ENCODE data around the gene FGFR2.

The FGFR2 gene

GRCh38 chr10:121568275-121568674, 30.0 kb downstream of the FGFR2 start:
- TF ChIP-seq CEBPB (IDR thresholded peaks at IDR 0.05): no peak
- no peak for TF ChIP-seq CREB1 (IDR thresholded peaks at IDR 0.05; ENCODE audit: low read depth)
- TF ChIP-seq YY1 (IDR thresholded peaks at IDR 0.05; ENCODE audit: low read depth): no peak
- no peak for TF ChIP-seq RAD21 (IDR thresholded peaks at IDR 0.05; ENCODE audit: low read depth)
- TF ChIP-seq TCF12 (IDR thresholded peaks at IDR 0.05; ENCODE audit: low read depth): no peak
- no peak for TF ChIP-seq REST (IDR thresholded peaks at IDR 0.05; ENCODE audit: low read depth)
- no peak for TF ChIP-seq TEAD4 (IDR thresholded peaks at IDR 0.05)
- no peak for TF ChIP-seq NFIC (IDR thresholded peaks at IDR 0.05)

- TF ChIP-seq USF1 (IDR thresholded peaks at IDR 0.05) (no peak), EP300 (IDR thresholded peaks at IDR 0.05; ENCODE audit: borderline replicate concordance) (no peak), TCF12 (IDR thresholded peaks at IDR 0.05; ENCODE audit: low read depth) (no peak), CEBPB (IDR thresholded peaks at IDR 0.05) (no peak)
Measured at GRCh38 chr10:121567569-121567968, 30.7 kb downstream of the FGFR2 start.

- TF ChIP-seq EP300 (IDR thresholded peaks at IDR 0.05; ENCODE audit: borderline replicate concordance) (no peak), TAF1 (IDR thresholded peaks at IDR 0.05; ENCODE audit: low read depth) (no peak), RAD21 (IDR thresholded peaks at IDR 0.05; ENCODE audit: low read depth) (no peak), TEAD4 (IDR thresholded peaks at IDR 0.05) (no peak)
Measured at GRCh38 chr10:121566755-121567154, 31.5 kb downstream of the FGFR2 start.

GRCh38 chr10:121559326-121560026, 38.8 kb downstream of the FGFR2 start:
- TF ChIP-seq TAF1 (IDR thresholded peaks at IDR 0.05; ENCODE audit: low read depth) (no peak), MAX (IDR thresholded peaks at IDR 0.05) (no peak)

- TF ChIP-seq ZBTB7A (IDR thresholded peaks at IDR 0.05; ENCODE audit: low read depth) (no peak), TEAD4 (IDR thresholded peaks at IDR 0.05) (no peak), RAD21 (IDR thresholded peaks at IDR 0.05; ENCODE audit: low read depth) (no peak), CEBPB (IDR thresholded peaks at IDR 0.05) (no peak), MAX (IDR thresholded peaks at IDR 0.05) (no peak), USF1 (IDR thresholded peaks at IDR 0.05) (no peak), EP300 (IDR thresholded peaks at IDR 0.05; ENCODE audit: borderline replicate concordance) (no peak), TCF12 (IDR thresholded peaks at IDR 0.05; ENCODE audit: low read depth) (no peak), CREB1 (IDR thresholded peaks at IDR 0.05; ENCODE audit: low read depth) (no peak), REST (IDR thresholded peaks at IDR 0.05; ENCODE audit: low read depth) (no peak), YY1 (IDR thresholded peaks at IDR 0.05; ENCODE audit: low read depth) (no peak), NFIC (IDR thresholded peaks at IDR 0.05) (no peak)
Measured at GRCh38 chr10:121558238-121558637, 40.0 kb downstream of the FGFR2 start.

- TF ChIP-seq TEAD4 (IDR thresholded peaks at IDR 0.05): no peak
- no peak for TF ChIP-seq EGR1 (IDR thresholded peaks at IDR 0.05)
- no peak for TF ChIP-seq RAD21 (IDR thresholded peaks at IDR 0.05; ENCODE audit: low read depth)
- TF ChIP-seq ZBTB7A (IDR thresholded peaks at IDR 0.05; ENCODE audit: low read depth): no peak
- no peak for TF ChIP-seq YY1 (IDR thresholded peaks at IDR 0.05; ENCODE audit: low read depth)
- no peak for TF ChIP-seq TAF1 (IDR thresholded peaks at IDR 0.05; ENCODE audit: low read depth)
- no peak for TF ChIP-seq REST (IDR thresholded peaks at IDR 0.05; ENCODE audit: low read depth)
- no peak for TF ChIP-seq NFIC (IDR thresholded peaks at IDR 0.05)
- TF ChIP-seq FOXM1 (IDR thresholded peaks at IDR 0.05; ENCODE audit: borderline replicate concordance, low read depth): no peak
- no peak for TF ChIP-seq CREB1 (IDR thresholded peaks at IDR 0.05; ENCODE audit: low read depth)
- TF ChIP-seq MAX (IDR thresholded peaks at IDR 0.05): no peak
- TF ChIP-seq USF1 (IDR thresholded peaks at IDR 0.05): no peak
- TF ChIP-seq EP300 (IDR thresholded peaks at IDR 0.05; ENCODE audit: borderline replicate concordance): no peak
Measured at GRCh38 chr10:121556918-121557573, 41.2 kb downstream of the FGFR2 start.

Measured in Ishikawa (cell line).